Measurements from ENCODE around the gene CALML3.

CALML3 gene

GRCh38 chr10:5528989-5529701, 4.4 kb downstream of the CALML3 start:
- H3K4me2 ChIP-seq (ENCODE audit: low read length): no peak overlapping the region
- TF ChIP-seq EZH2phosphoT487 (IDR thresholded peaks at IDR 0.05; ENCODE audit: low read depth) (no peak), CTCF (IDR thresholded peaks at IDR 0.05; ENCODE audit: low read depth, low read length) (no peak)
- H2AFZ ChIP-seq (ENCODE audit: low read depth, low read length): no peak overlapping the region
- H3K27ac ChIP-seq (ENCODE audit: low read length): no peak overlapping the region
- no peaks in the 10 kb centered on the region for H3K27me3 ChIP-seq (ENCODE audit: low read depth, low read length)
- H3K36me3 ChIP-seq (replicated peaks; ENCODE audit: low read depth, low read length): no peaks in the 10 kb centered on the region
- no peak overlapping the region for H3K4me3 ChIP-seq (ENCODE audit: low read length)
- no peak overlapping the region for H3K9ac ChIP-seq (ENCODE audit: low read length)
- H3K79me2 ChIP-seq (ENCODE audit: low read length): no peaks in the 10 kb centered on the region
- no peaks in the 10 kb centered on the region for H3K4me1 ChIP-seq (ENCODE audit: low read length)
- no peaks in the 10 kb centered on the region for H4K20me1 ChIP-seq (ENCODE audit: insufficient read depth, low read length)
- no peaks in the 10 kb centered on the region for H3K9me3 ChIP-seq (ENCODE audit: insufficient read depth, low read length)

GRCh38 chr10:5529702-5530411, 5.1 kb downstream of the CALML3 start:
- no peak for TF ChIP-seq CTCF (IDR thresholded peaks at IDR 0.05; ENCODE audit: low read depth, low read length)
- TF ChIP-seq EZH2phosphoT487 (IDR thresholded peaks at IDR 0.05; ENCODE audit: low read depth): no peak
- H3K4me2 ChIP-seq (ENCODE audit: low read length): no peak overlapping the region
- H3K27ac ChIP-seq (ENCODE audit: low read length): no peak overlapping the region
- H3K9ac ChIP-seq (ENCODE audit: low read length): no peak overlapping the region
- no peak overlapping the region for H3K4me3 ChIP-seq (ENCODE audit: low read length)
- H3K9me3 ChIP-seq (ENCODE audit: insufficient read depth, low read length): no peaks in the 10 kb centered on the region
- H3K4me1 ChIP-seq (ENCODE audit: low read length): no peaks in the 10 kb centered on the region
- H3K27me3 ChIP-seq (ENCODE audit: low read depth, low read length): no peaks in the 10 kb centered on the region
- H3K36me3 ChIP-seq (replicated peaks; ENCODE audit: low read depth, low read length): no peaks in the 10 kb centered on the region
- no peaks in the 10 kb centered on the region for H3K79me2 ChIP-seq (ENCODE audit: low read length)
- H4K20me1 ChIP-seq (ENCODE audit: insufficient read depth, low read length): no peaks in the 10 kb centered on the region
- no peak overlapping the region for H2AFZ ChIP-seq (ENCODE audit: low read depth, low read length)

GRCh38 chr10:5530412-5530806, 5.6 kb downstream of the CALML3 start:
- no peaks in the 10 kb centered on the region for H4K20me1 ChIP-seq (ENCODE audit: insufficient read depth, low read length)
- TF ChIP-seq CTCF (IDR thresholded peaks at IDR 0.05; ENCODE audit: low read depth, low read length) (no peak), EZH2phosphoT487 (IDR thresholded peaks at IDR 0.05; ENCODE audit: low read depth) (no peak)
- no peaks in the 10 kb centered on the region for H3K79me2 ChIP-seq (ENCODE audit: low read length)
- H3K4me1 ChIP-seq (ENCODE audit: low read length): no peaks in the 10 kb centered on the region
- no peak overlapping the region for H3K9ac ChIP-seq (ENCODE audit: low read length)
- H3K36me3 ChIP-seq (replicated peaks; ENCODE audit: low read depth, low read length): no peaks in the 10 kb centered on the region
- H3K4me2 ChIP-seq (ENCODE audit: low read length): no peak overlapping the region
- no peak overlapping the region for H2AFZ ChIP-seq (ENCODE audit: low read depth, low read length)
- no peak overlapping the region for H3K4me3 ChIP-seq (ENCODE audit: low read length)
- no peaks in the 10 kb centered on the region for H3K27me3 ChIP-seq (ENCODE audit: low read depth, low read length)
- H3K9me3 ChIP-seq (ENCODE audit: insufficient read depth, low read length): no peaks in the 10 kb centered on the region
- H3K27ac ChIP-seq (ENCODE audit: low read length): no peak overlapping the region

- H3K27ac ChIP-seq (ENCODE audit: low read length): no peak overlapping the region
- no peak overlapping the region for H3K4me3 ChIP-seq (ENCODE audit: low read length)
- no peaks in the 10 kb centered on the region for H3K79me2 ChIP-seq (ENCODE audit: low read length)
- no peaks in the 10 kb centered on the region for H3K27me3 ChIP-seq (ENCODE audit: low read depth, low read length)
- no peaks in the 10 kb centered on the region for H3K9me3 ChIP-seq (ENCODE audit: insufficient read depth, low read length)
- no peaks in the 10 kb centered on the region for H4K20me1 ChIP-seq (ENCODE audit: insufficient read depth, low read length)
- H3K4me1 ChIP-seq (ENCODE audit: low read length): no peaks in the 10 kb centered on the region
- H3K4me2 ChIP-seq (ENCODE audit: low read length): no peak overlapping the region
- TF ChIP-seq CTCF (IDR thresholded peaks at IDR 0.05; ENCODE audit: low read depth, low read length) (no peak), EZH2phosphoT487 (IDR thresholded peaks at IDR 0.05; ENCODE audit: low read depth) (no peak)
- H3K36me3 ChIP-seq (replicated peaks; ENCODE audit: low read depth, low read length): no peaks in the 10 kb centered on the region
- H3K9ac ChIP-seq (ENCODE audit: low read length): no peak overlapping the region
- H2AFZ ChIP-seq (ENCODE audit: low read depth, low read length): no peak overlapping the region
Observed at GRCh38 chr10:5530846-5531557, 6.2 kb downstream of the CALML3 start.

All from OCI-LY3 (cell line).